Nephron (organoid): ENCODE measurements around the gene MUC15.

Experiments used
- H3K27ac Mint-ChIP-seq, 3 experiments: 2 replicates each; pipeline ENCODE4 v1.8.0; 2020; ENCODE audit warnings: mixed read lengths in 3 of 3, mild to moderate bottlenecking in 2 of 3, moderate library complexity in 1 of 3
- H3K27me3 Mint-ChIP-seq: 2 replicates; pipeline ENCODE4 v1.8.0; 2021; ENCODE audit warnings: low read depth, mild to moderate bottlenecking, moderate library complexity, mixed read lengths
- H3K36me3 Mint-ChIP-seq: 2 replicates; pipeline ENCODE4 v1.8.0; 2020; ENCODE audit warnings: low read depth, mixed read lengths
- H3K4me1 Mint-ChIP-seq: 2 replicates; pipeline ENCODE4 v1.8.0; 2020; ENCODE audit warnings: mixed read lengths
- H3K4me3 Mint-ChIP-seq, 3 experiments: 2 replicates each; pipeline ENCODE4 v1.8.0; 2020; ENCODE audit warnings: mild to moderate bottlenecking in 3 of 3, mixed read lengths in 3 of 3, moderate library complexity in 2 of 3
- H3K9me3 Mint-ChIP-seq: 2 replicates; pipeline ENCODE4 v1.8.0; 2020; ENCODE audit warnings: mixed read lengths
- TF ChIP-seq, protein P1 (sequence below), 3 experiments: fragments of 200-600 bp; sonication (generic); IDR thresholded peaks; one replicate each; pipeline ENCODE4 v1.5.0; 2021; ENCODE audit warnings: antibody characterized with exemption in 3 of 3; ENCODE audit not compliant: unreplicated experiment in 3 of 3

Gene MUC15, protein sequence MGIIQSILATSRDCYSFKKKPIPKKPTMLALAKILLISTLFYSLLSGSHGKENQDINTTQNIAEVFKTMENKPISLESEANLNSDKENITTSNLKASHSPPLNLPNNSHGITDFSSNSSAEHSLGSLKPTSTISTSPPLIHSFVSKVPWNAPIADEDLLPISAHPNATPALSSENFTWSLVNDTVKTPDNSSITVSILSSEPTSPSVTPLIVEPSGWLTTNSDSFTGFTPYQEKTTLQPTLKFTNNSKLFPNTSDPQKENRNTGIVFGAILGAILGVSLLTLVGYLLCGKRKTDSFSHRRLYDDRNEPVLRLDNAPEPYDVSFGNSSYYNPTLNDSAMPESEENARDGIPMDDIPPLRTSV

GRCh38 chr11:26571861-26572654 is at the start of gene MUC15:
MUC15 (minus strand) TSS chr11:26572263; CDS start chr11:26567094, 5,169 bp downstream.
- H3K4me3 Mint-ChIP-seq = no peak within 1 kb of the TSS
- H3K36me3 Mint-ChIP-seq = no peaks in the 10 kb centered on the region
- no peaks in the 10 kb centered on the region for H3K9me3 Mint-ChIP-seq
- peak within 1 kb of the TSS; percentile 45 to 79 (median 53) for H3K27ac Mint-ChIP-seq
- TF ChIP-seq, protein P1, sequence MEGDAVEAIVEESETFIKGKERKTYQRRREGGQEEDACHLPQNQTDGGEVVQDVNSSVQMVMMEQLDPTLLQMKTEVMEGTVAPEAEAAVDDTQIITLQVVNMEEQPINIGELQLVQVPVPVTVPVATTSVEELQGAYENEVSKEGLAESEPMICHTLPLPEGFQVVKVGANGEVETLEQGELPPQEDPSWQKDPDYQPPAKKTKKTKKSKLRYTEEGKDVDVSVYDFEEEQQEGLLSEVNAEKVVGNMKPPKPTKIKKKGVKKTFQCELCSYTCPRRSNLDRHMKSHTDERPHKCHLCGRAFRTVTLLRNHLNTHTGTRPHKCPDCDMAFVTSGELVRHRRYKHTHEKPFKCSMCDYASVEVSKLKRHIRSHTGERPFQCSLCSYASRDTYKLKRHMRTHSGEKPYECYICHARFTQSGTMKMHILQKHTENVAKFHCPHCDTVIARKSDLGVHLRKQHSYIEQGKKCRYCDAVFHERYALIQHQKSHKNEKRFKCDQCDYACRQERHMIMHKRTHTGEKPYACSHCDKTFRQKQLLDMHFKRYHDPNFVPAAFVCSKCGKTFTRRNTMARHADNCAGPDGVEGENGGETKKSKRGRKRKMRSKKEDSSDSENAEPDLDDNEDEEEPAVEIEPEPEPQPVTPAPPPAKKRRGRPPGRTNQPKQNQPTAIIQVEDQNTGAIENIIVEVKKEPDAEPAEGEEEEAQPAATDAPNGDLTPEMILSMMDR (IDR thresholded peaks at IDR 0.05; ENCODE audit: unreplicated experiment in 3 of 3) = no peak
- peaks cover 4% of the 10 kb centered on the region for H3K27me3 Mint-ChIP-seq
- peaks cover 8% of the 10 kb centered on the region for H3K4me1 Mint-ChIP-seq

DNA sequence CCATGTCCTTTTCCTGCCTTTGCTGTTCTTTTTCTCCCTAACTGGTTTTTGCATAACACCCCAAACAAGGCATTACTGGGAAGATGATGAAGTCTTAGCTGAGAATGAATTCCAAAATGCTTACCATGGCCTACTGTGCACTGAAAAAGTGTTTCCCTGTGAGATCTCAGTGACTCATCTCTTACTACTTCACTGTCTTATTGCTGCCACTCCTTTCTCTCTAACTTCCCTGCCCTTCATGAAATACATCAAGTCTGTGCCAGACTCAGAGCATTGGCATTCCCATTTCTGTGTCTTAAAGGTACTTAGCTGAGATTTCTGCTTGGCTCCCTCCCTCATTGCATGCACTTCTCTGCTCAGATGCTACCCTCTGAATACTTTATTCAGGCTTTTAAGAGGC is 49.1 kb upstream of the MUC15 start:
- TF ChIP-seq, protein P1 (IDR thresholded peaks at IDR 0.05; ENCODE audit: unreplicated experiment in 3 of 3) = no peak
- Mint-ChIP-seq H3K4me3 (no peak overlapping the region), H3K27me3 (no peaks in the 10 kb centered on the region), H3K36me3 (no peaks in the 10 kb centered on the region), H3K27ac (no peak overlapping the region), H3K9me3 (no peaks in the 10 kb centered on the region), H3K4me1 (no peaks in the 10 kb centered on the region)

DNA sequence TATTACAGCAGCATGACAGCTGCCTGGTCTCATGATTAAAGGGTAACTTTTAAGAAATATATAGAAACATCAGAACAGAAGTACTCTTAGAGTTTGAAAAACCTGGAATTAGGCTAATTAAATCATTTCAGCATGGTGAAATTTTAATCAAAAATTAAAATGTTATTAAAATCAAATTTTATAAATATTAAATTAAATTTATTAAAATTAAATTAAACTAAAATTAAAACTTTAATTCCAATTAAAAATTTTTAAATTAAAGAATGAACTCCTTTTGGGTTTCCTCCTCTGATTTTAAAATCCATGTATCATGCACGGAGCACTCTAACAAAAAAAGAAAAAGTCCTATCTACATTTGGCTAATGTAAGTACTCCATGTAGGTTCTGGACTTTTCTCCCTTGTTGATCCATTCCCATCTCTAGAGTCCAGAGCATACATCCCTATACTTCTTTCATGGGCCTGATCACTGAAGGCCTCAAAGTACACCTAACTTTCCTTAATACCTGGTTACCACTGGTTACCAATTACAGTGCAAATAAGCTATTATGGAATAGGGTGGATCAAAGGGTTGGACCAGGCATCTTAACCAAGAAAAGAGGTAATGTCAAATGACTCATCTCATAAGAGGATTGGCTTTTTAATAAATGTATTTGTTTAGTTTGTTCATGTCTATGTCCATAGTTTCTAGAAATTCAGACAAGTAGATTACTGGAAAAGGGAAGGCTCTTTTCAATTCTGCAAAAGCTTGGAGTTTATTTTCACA is 48.4 kb upstream of the MUC15 start:
- H3K9me3 Mint-ChIP-seq = no peaks in the 10 kb centered on the region
- no peaks in the 10 kb centered on the region for H3K27me3 Mint-ChIP-seq
- TF ChIP-seq, protein P1 (IDR thresholded peaks at IDR 0.05; ENCODE audit: unreplicated experiment in 3 of 3) = no peak
- H3K4me3 Mint-ChIP-seq = no peak overlapping the region
- no peaks in the 10 kb centered on the region for H3K4me1 Mint-ChIP-seq
- no peak overlapping the region for H3K27ac Mint-ChIP-seq
- no peaks in the 10 kb centered on the region for H3K36me3 Mint-ChIP-seq

GRCh38 chr11:26618441-26618840 is 46.4 kb upstream of the MUC15 start:
- H3K4me1 Mint-ChIP-seq = no peaks in the 10 kb centered on the region
- TF ChIP-seq, protein P1 (IDR thresholded peaks at IDR 0.05; ENCODE audit: unreplicated experiment in 3 of 3) = no peak
- no peaks in the 10 kb centered on the region for H3K36me3 Mint-ChIP-seq
- H3K27ac Mint-ChIP-seq = peak overlapping the region in 1 of 3 experiments; percentile 3
- H3K4me3 Mint-ChIP-seq = no peak overlapping the region
- no peaks in the 10 kb centered on the region for H3K27me3 Mint-ChIP-seq
- peaks cover 6% of the 10 kb centered on the region for H3K9me3 Mint-ChIP-seq

DNA sequence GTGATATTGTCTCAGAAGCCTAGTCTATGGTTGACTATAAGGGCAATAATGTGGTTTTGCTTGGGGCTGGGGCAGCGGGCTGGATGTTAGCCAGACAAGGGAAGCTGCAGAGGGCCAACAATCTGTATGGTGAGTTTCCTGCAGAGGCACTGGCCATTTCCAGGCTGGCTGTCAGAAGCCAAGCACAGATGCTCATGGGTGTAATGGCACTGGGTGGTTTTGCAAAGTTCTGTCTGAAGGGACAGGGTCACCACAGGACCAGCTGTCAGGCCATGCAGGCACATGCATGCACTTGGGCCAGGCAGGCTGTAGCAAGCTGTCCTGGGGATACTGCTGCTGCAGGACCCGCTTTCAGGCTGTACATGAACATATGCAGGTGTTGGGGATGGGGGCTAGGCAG is 41.7 kb upstream of the MUC15 start:
- Mint-ChIP-seq H3K4me3 (no peak overlapping the region), H3K36me3 (no peaks in the 10 kb centered on the region), H3K4me1 (no peaks in the 10 kb centered on the region)

More for the DNA sequence above, 41.7 kb upstream of the MUC15 start:
- no peak overlapping the region for H3K27ac Mint-ChIP-seq
- H3K9me3 Mint-ChIP-seq = peaks cover 24% of the 10 kb centered on the region
- TF ChIP-seq, protein P1 (IDR thresholded peaks at IDR 0.05; ENCODE audit: unreplicated experiment in 3 of 3) = no peak
- H3K27me3 Mint-ChIP-seq = no peaks in the 10 kb centered on the region
